GM18907 (cell line): ENCODE measurements around the gene MCF2L.

ENCODE experiments used
- ATAC-seq: cut with Tn5 transposase; IDR thresholded peaks from one replicate; pipeline ENCODE4 v1.9.1; 2021; ENCODE audit warnings: mild to moderate bottlenecking, moderate library complexity; ENCODE audit not compliant: unreplicated experiment

The MCF2L gene

GRCh38 chr13:113080901-113081521 is 112.0 kb downstream of the MCF2L start:
- no peak for ATAC-seq

DNA sequence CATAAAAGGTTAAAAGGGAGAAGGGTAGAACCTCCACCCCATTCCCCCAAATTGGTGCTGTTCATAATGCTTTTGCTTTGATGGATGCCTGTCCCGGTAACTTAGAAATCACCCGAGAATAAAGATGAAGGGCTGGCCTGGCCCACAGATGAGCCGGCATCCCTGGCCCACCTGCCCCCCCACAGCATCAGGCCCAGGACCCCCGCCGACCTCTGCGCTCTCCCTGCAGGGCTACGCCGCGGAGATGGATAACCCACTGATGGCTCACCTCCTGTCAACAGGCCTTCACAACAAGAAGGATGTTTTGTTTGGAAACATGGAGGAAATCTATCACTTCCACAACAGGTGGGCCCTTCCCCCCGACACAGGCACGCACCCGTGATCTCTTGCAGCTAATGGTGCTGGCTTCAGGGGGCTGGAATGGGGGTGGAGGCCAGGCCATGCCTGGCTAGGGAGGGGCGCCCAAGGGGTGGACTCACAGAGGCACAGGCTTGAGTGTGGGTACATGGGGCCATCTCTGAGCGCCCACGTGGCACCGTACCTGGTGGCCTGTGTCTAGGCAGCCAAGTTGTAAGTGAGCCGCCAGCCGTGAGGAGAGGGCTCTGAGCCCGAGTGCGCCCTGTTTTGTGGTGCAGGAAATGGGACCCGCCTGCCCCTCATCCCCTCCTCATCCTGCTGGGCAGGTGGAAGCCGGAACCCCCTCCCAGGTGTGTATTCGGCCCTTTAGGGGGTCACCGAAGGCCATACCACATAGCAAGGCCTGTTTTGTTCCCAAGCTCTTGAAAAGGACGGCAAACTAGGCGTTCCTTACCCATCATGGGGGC is 113.4 kb downstream of the MCF2L start:
- ATAC-seq, result no peak

DNA sequence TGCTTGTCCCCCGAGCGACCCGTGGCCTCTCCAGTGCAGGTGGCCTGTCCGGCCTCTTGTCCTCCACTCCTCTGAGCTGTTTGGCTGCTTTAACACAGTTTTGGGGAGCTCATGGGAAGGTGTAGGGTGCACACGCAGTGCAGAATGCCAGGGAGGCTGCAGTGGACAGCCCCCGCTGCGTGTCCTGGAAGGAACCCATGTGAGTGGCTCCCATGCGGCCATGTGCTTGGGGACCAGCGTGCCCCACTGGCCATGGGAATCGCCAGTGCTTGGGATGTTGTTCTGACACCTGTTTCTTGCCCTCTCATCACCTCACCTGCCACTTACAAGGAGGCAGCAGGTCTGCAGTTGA is 114.0 kb downstream of the MCF2L start:
- ATAC-seq, result no peak

DNA sequence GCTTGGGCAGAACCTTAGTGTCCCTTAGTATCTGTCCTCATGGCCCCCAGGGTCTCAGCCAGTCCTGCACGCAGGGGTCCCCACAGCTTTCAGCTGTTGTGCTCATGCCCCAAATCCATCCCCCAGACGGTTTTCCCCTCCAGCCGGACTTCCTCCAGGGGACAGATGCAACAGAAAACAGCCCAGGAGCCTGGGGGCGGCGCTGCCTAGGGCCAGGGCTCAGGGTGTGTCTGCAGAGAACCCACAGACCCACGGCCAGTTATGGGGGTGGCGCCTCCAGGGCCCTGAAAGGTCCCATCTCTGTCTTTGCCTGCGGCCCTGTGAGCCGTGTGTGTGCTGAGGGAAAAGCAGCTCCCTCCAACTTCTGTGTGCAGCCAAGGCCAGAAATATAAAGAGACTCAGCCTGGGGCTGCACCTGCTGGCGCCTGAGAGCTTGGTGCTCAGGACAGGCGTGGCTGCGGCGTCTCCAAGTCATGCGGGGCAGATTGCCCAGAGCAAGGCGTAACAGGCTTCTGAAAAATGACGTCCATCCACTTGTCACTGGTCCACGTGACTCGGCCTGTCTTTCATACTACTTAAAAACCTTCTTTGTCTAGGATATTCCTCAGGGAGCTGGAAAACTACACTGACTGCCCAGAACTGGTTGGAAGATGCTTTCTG is 114.5 kb downstream of the MCF2L start:
- no peak for ATAC-seq

DNA sequence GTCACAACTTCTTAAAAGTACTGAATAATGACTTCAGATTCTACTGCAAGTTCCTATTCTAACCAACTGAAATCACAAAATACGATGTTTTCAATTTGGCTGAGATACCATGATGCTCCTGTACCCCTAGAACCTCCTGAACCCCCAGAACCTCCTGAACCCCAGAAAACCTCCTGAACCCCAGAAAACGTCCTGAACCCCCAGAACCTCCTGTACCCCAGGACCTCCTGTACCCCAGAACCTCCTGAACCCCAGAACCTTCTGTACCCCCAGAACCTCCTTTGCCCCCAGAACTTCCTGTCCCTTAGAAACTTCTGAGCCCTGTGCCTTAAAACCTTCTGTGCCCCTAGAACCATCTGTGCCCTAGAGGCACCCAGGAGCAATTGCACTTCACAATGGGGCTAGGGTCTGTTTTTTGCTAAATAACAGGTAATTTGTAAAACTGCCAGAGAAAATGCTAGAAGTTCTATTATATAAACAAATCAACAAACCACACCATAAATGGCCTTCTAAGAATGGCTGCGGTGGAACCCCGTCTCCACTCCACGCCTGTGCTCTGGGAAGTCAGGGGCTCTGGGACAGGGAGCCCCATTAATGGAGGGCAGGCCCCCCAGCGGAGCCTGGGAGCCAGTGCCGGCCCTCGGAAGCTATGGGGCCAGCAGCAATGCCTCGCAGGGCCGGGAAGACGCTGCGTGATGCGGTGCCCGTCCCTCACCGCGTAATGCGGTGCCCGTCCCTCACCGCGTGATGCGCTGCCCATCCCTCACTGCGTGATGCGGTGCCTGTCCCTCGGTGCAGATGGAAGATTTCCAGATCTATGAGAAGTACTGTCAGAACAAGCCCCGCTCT is 115.3 kb downstream of the MCF2L start:
- ATAC-seq, result no peak

GRCh38 chr13:113084943-113085540 is 116.0 kb downstream of the MCF2L start:
- no peak for ATAC-seq

DNA sequence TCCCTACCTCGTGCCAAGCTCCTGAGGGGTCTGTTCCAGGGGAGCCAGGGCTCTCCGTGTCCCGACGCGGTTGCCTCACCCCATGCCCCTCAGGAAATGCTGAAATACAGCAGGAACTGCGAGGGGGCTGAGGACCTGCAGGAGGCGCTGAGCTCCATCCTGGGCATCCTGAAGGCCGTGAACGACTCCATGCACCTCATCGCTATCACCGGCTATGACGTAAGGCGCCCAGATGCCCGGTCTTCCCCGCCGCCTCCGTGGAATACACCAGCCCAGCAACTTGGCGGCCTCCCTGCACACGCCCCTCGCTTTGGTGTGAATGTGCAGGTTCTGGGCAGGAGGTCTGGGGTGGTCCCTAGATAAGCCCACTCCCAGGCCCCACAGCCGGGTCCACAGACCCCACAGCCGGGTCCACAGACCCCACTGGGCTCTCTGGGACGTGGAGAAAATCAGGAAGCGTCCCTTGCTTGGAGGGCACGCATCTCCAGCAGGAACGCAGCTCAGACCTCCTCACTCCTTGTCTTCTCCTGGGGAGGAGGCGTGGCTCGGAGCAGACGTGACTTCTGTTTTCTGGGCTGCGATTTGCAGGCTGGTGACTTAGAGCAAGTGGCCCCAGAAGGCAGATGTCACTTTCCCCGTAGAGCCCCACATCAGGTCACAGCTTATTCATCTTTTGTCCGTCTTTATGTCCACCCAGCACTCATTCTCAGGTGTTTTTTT is 117.2 kb downstream of the MCF2L start:
- no peak for ATAC-seq

DNA sequence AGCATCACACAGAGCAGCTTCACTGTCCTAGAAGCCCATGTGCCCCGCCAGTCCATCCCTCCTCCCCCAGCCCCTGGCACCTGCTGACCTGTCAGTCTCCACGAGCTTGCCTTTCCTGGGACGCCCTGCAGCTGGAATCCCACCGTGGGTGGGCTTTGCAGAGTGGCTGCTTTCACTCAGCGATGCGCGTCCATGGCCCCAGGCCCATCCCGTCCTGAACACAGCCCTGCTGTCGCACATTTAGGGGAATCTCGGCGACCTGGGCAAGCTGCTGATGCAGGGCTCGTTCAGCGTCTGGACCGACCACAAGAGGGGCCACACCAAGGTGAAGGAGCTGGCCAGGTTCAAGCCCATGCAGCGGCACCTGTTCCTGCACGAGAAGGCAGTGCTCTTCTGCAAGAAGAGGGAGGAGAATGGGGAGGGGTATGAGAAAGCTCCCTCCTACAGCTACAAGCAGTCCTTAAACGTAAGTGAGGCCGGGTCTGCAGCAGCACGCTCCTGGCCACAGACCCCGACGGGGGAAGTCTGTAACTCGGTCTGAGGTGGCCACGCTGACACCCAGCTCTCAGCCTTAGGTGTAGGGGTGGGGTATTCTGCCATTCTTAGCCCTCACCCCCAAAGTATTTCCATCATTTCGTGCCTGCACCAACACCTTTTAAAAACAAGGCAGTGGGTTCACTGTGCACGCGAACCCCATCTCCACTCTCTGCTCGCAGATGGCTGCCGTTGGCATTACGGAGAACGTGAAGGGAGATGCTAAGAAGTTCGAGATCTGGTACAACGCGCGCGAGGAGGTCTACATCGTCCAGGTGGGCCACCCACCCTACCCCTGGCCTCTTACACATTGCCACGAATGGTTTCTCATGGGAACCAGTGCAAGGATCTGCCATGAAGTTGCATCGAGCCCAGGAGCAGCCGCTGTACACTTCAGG is 118.2 kb downstream of the MCF2L start:
- ATAC-seq, result no peak

DNA sequence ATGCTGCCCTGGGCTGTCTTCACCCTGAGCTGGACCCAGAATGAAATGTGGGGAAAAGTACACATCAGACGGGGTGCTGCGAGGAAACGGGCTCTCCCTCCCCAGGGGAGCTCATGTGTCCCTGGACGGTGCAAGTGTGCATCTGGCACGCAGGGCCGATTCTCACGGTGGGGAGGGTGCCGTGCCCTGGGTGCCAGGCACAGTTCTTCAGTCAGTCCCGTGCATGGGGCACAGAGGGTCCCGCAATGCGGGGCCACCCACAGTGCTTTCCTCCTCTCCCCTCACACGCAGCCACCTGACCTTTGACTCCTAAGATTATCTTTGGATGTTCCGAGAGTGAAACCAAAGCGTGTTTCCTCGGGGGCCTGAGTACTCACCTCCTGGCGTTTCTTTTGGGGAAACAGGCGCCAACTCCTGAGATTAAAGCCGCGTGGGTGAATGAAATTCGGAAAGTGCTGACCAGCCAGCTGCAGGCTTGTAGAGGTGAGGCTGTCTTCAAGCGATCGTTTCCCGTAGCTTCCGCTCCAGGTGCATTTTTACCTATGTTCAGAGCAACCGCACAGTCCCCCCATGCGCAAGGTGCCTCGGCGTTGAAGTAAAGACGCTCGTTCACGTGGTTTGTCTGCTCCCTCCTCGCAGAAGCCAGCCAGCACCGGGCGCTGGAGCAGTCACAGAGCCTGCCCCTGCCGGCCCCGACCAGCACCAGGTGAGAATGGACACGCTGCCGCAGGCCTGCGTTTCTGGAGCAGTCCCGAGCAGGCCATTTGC is 119.1 kb downstream of the MCF2L start:
- no peak for ATAC-seq

DNA sequence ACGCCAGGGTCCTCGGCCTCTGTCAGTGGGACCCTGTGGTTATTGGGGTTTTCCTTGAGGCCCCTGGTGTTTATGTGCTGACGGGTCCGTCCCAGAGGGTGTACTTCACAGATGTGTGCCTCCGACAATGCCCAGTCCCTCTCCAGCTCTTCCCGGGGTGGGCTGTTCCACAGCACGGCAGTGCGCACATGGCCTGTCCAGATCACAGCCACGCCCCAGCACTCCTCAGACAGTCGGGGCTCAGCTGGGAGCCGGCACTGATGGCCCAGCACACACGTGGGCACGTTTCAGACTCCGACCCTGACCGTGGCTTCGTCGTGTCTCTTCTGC is 119.6 kb downstream of the MCF2L start:
- ATAC-seq, result no peak

GRCh38 chr13:113089693-113090414 is 120.8 kb downstream of the MCF2L start:
- ATAC-seq, result no peak

GRCh38 chr13:113090415-113090770 is 121.4 kb downstream of the MCF2L start:
- ATAC-seq, result no peak

GRCh38 chr13:113090806-113091205 is 121.8 kb downstream of the MCF2L start:
- ATAC-seq, result no peak

GRCh38 chr13:113091211-113091771 is 122.3 kb downstream of the MCF2L start:
- no peak for ATAC-seq

DNA sequence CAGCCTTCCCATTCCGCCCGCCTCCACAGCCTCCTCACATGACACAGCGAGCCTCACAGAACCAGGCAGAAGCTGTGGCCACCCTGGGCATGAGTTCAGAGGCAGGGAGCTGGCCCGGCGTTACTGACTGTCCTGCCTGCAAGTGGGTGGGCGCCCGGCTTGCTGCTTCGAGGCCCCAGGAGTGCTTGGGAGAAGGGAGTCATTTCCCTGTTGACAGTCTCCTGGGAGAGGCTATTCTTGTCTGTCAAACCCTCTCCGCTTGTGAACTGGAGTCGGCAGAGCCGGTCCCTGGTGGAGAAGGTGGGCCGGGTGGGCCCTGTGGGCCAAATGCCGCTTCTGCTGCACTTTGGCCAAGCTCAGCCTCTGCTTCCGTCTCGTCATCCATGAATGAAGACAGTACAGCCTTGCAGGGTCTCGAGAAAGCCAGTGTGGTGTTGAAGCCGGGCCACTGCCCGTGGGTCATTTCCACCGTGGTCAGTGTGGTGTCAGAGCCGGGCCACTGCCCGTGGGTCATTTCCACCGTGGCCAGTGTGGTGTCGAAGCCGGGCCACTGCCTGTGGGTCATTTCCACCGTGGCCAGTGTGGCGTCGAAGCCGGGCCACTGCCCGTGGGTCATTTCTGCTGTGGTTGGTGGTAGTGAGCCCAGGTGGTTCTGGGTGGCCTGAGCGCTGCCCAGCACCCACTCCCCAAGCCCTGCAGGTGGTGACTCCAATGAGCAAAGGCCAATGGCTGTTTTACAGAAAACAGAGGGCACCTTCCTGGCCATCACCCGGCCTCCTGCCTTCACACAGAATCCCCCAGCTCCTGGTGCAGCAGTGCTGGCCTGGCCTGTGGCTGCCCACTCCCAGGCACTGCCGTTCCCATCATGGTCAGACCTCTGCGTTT is 123.1 kb downstream of the MCF2L start:
- ATAC-seq, result no peak

DNA sequence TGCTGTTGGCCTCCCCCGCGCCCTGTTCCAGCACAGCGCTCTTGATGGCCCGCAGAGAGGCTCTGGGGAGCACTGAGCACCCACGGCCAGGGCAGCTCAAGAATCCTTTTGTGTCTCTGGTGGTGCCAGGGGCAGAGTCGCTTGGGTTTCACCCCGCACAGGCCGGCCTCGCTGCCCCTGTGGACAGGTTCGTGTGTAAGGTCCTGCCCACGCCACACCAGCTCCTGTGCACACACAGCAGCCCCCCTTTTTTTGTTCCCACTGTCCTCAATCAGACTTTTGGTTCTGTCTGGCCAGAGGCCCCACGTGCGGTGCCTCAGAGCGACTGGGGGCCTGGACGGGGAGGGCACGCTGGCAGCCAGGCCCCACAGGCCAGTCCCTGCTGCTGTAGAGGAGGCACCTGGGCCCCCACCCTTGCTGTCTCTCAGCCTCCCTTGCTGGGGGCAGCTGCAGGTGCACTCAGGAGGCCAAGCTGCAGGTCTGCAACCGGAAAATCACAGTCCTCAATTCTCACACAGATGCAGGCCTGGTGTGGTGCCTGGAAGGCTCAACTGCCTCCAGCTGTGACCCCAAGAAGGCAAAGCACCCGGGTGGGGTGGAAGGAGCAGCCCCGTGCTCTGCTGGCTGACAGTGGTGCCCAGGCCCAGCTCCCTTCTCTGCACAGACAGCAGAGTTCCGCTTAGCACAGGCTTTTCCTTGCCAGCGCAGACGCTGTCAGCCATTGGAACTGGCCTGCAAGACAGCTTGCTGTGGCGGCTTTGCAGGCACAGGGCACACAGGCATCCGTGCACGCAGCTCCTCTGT is 124.0 kb downstream of the MCF2L start:
- no peak for ATAC-seq
